Measurements from ENCODE around the gene SDC4. TPM values are rescaled to one million over a fixed set of nuclear protein-coding genes. Genes with fewer than 3 reads are reported as not detected.

SDC4 gene
- total RNA-seq, 5 donors from 2014 or later (not counting 1 experiment from before 2014, with no cell fraction given): 0.68 to 4.4 (median 3.5) TPM

- CTCF ChIA-PET: interaction anchor here (0.6 to 5.8 kb wide), 24 partner anchors 10 to 741 kb away, joined by 3 to 95 read pairs (median 5); partner anchors contain the start of gene PIGT (in 2 of the 2)
Observed at GRCh38 chr20:45362804-45363610, 14.8 kb upstream of the SDC4 start, which contains the start of gene SYS1. TSS of gene SYS1 (plus strand) at chr20:45363156. CDS start at chr20:45363532, 376 bp downstream.

GRCh38 chr20:45361793-45362192 is 13.6 kb upstream of the SDC4 start:
- no CpG with 5 or more reads among the region's 6 CpGs for WGBS (ENCODE audit: insufficient coverage)
- no peaks in the 10 kb centered on the region for H3K27me3 ChIP-seq (replicated peaks in 1 of 2; ENCODE audit: control insufficient read depth in 2 of 2, extremely low read depth in 1 of 2, insufficient read depth in 2 of 2, low read length in 1 of 2)
- H3K9me3 ChIP-seq: no peaks in the 10 kb centered on the region
- no peak overlapping the region for H3K4me3 ChIP-seq (ENCODE audit: control insufficient read depth in 1 of 2, extremely low read depth in 1 of 2, low read length in 1 of 2)
- POLR2A ChIA-PET: no interaction called here
- DNase-seq (no peak), ATAC-seq (replicated peaks in 1 of 4) (no peak)
- peaks cover 4 to 22% of the 10 kb centered on the region in 2 donors for H3K36me3 ChIP-seq (ENCODE audit: control insufficient read depth in 2 of 2, extremely low read depth in 1 of 2, insufficient read depth in 1 of 2, low read length in 1 of 2)
- H3K4me3 Mint-ChIP-seq: no peak overlapping the region
- no peaks in the 10 kb centered on the region for H3K27me3 Mint-ChIP-seq
- no peak overlapping the region for H3K27ac Mint-ChIP-seq
- H3K4me1 Mint-ChIP-seq: peaks cover 31 to 47% (median 45%) of the 10 kb centered on the region in 3 donors
- no peak overlapping the region for H3K27ac ChIP-seq (ENCODE audit: low read length)
- no peaks in the 10 kb centered on the region for H3K9me3 Mint-ChIP-seq
- peaks cover 19 to 31% of the 10 kb centered on the region in 2 experiments for H3K4me1 ChIP-seq (ENCODE audit: control insufficient read depth in 1 of 2, extremely low read depth in 1 of 2, insufficient read depth in 2 of 2, low read length in 2 of 2)
- CTCF ChIA-PET: interaction anchor here (0.6 to 5.8 kb wide), 5 partner anchors 11 to 409 kb away, joined by 3 to 95 read pairs (median 8); no protein-coding TSS in a partner anchor
- H3K36me3 Mint-ChIP-seq: peaks cover 12% of the 10 kb centered on the region

More at GRCh38 chr20:45362804-45363610, 14.8 kb upstream of the SDC4 start, which contains the start of gene SYS1:
- Mint-ChIP-seq H3K9me3 (no peaks in the 10 kb centered on the region), H3K4me1 (peaks cover 42 to 50% (median 47%) of the 10 kb centered on the region in 3 donors), H3K27me3 (no peaks in the 10 kb centered on the region), H3K4me3 (peak within 1 kb of the TSS; percentile 86 to 99 (median 98)), H3K36me3 (peaks cover 22% of the 10 kb centered on the region), H3K27ac (peak within 1 kb of the TSS; percentile 99 to 100)
- under 1% methylated on average over 54 of the region's 55 CpGs for WGBS (ENCODE audit: insufficient coverage)
- Histone ChIP-seq H3K27ac (ENCODE audit: low read length) (peak within 1 kb of the TSS; percentile 96), H3K9me3 (no peaks in the 10 kb centered on the region), H3K4me3 (ENCODE audit: control insufficient read depth in 1 of 2, extremely low read depth in 1 of 2, low read length in 1 of 2) (peak within 1 kb of the TSS; percentile 83 to 92), H3K27me3 (replicated peaks in 1 of 2; ENCODE audit: control insufficient read depth in 2 of 2, extremely low read depth in 1 of 2, insufficient read depth in 2 of 2, low read length in 1 of 2) (no peaks in the 10 kb centered on the region), H3K4me1 (ENCODE audit: control insufficient read depth in 1 of 2, extremely low read depth in 1 of 2, insufficient read depth in 2 of 2, low read length in 2 of 2) (peaks cover 28 to 43% of the 10 kb centered on the region in 2 experiments), H3K36me3 (ENCODE audit: control insufficient read depth in 2 of 2, extremely low read depth in 1 of 2, insufficient read depth in 1 of 2, low read length in 1 of 2) (peaks cover 8 to 34% of the 10 kb centered on the region in 2 donors)
- DNase-seq: peak; percentile 97 to 100 (median 98)
- POLR2A ChIA-PET: interaction anchor here (0.6 to 2.4 kb wide), 8 partner anchors 8 to 395 kb away, joined by 3 to 19 read pairs (median 4); partner anchors contain the start of gene PIGT (in 1 of the 2)
- ATAC-seq (replicated peaks in 1 of 4): peak; percentile 84 to 86 (median 84)

GRCh38 chr20:45359406-45360148 is 11.4 kb upstream of the SDC4 start:
- 87% methylated on average over 4 of the region's 9 CpGs for WGBS (ENCODE audit: insufficient coverage)
- Mint-ChIP-seq H3K9me3 (no peaks in the 10 kb centered on the region), H3K36me3 (no peaks in the 10 kb centered on the region), H3K27ac (no peak overlapping the region), H3K4me1 (peaks cover 16 to 45% (median 43%) of the 10 kb centered on the region in 3 donors), H3K27me3 (no peaks in the 10 kb centered on the region), H3K4me3 (no peak overlapping the region)
- Histone ChIP-seq H3K27ac (ENCODE audit: low read length) (no peak overlapping the region), H3K9me3 (no peaks in the 10 kb centered on the region), H3K4me1 (ENCODE audit: control insufficient read depth in 1 of 2, extremely low read depth in 1 of 2, insufficient read depth in 2 of 2, low read length in 2 of 2) (peaks cover 5 to 17% of the 10 kb centered on the region in 2 experiments), H3K4me3 (ENCODE audit: control insufficient read depth in 1 of 2, extremely low read depth in 1 of 2, low read length in 1 of 2) (no peak overlapping the region), H3K36me3 (ENCODE audit: control insufficient read depth in 2 of 2, extremely low read depth in 1 of 2, insufficient read depth in 1 of 2, low read length in 1 of 2) (no peaks in the 10 kb centered on the region), H3K27me3 (replicated peaks in 1 of 2; ENCODE audit: control insufficient read depth in 2 of 2, extremely low read depth in 1 of 2, insufficient read depth in 2 of 2, low read length in 1 of 2) (no peaks in the 10 kb centered on the region)
- ChIA-PET POLR2A (interaction anchor here in 1 of 2 donors (0.6 kb wide), 1 partner anchor 1913 kb away, joined by 3 read pairs; no protein-coding TSS in a partner anchor), CTCF (interaction anchor here in 1 of 2 donors (5.8 kb wide), 1 partner anchor 77 kb away, joined by 95 read pairs; no protein-coding TSS in a partner anchor)
- DNase-seq (no peak), ATAC-seq (replicated peaks in 1 of 4) (no peak)

- Mint-ChIP-seq H3K27ac (no peak overlapping the region), H3K4me3 (no peak overlapping the region), H3K4me1 (peaks cover 13 to 48% (median 43%) of the 10 kb centered on the region in 3 donors), H3K36me3 (no peaks in the 10 kb centered on the region), H3K9me3 (no peaks in the 10 kb centered on the region), H3K27me3 (no peaks in the 10 kb centered on the region)
- no peak overlapping the region for H3K4me3 ChIP-seq (ENCODE audit: control insufficient read depth in 1 of 2, extremely low read depth in 1 of 2, low read length in 1 of 2)
- ChIA-PET CTCF (interaction anchor here in 1 of 2 donors (5.8 kb wide), 1 partner anchor 77 kb away, joined by 95 read pairs; no protein-coding TSS in a partner anchor), POLR2A (no interaction called here)
- DNase-seq (no peak), ATAC-seq (replicated peaks in 1 of 4) (no peak)
- H3K36me3 ChIP-seq (ENCODE audit: control insufficient read depth in 2 of 2, extremely low read depth in 1 of 2, insufficient read depth in 1 of 2, low read length in 1 of 2): no peaks in the 10 kb centered on the region
- no peaks in the 10 kb centered on the region for H3K27me3 ChIP-seq (replicated peaks in 1 of 2; ENCODE audit: control insufficient read depth in 2 of 2, extremely low read depth in 1 of 2, insufficient read depth in 2 of 2, low read length in 1 of 2)
- WGBS (ENCODE audit: insufficient coverage): 100% methylated on average over 2 of the region's 7 CpGs
- peaks cover 4 to 12% of the 10 kb centered on the region in 2 experiments for H3K4me1 ChIP-seq (ENCODE audit: control insufficient read depth in 1 of 2, extremely low read depth in 1 of 2, insufficient read depth in 2 of 2, low read length in 2 of 2)
- H3K27ac ChIP-seq (ENCODE audit: low read length): no peak overlapping the region
- H3K9me3 ChIP-seq: no peaks in the 10 kb centered on the region
Observed at GRCh38 chr20:45359069-45359405, 10.8 kb upstream of the SDC4 start.

- H3K27me3 ChIP-seq (replicated peaks in 1 of 2; ENCODE audit: control insufficient read depth in 2 of 2, extremely low read depth in 1 of 2, insufficient read depth in 2 of 2, low read length in 1 of 2): no peaks in the 10 kb centered on the region
- H3K4me1 Mint-ChIP-seq: peaks cover 7 to 44% (median 38%) of the 10 kb centered on the region in 3 donors
- no peaks in the 10 kb centered on the region for H3K36me3 Mint-ChIP-seq
- H3K27ac ChIP-seq (ENCODE audit: low read length): no peak overlapping the region
- no peaks in the 10 kb centered on the region for H3K27me3 Mint-ChIP-seq
- H3K9me3 ChIP-seq: no peaks in the 10 kb centered on the region
- 61% methylated on average over 7 of the region's 10 CpGs for WGBS (ENCODE audit: insufficient coverage)
- POLR2A ChIA-PET: no interaction called here
- DNase-seq: no peak
- no peak overlapping the region for H3K4me3 ChIP-seq (ENCODE audit: control insufficient read depth in 1 of 2, extremely low read depth in 1 of 2, low read length in 1 of 2)
- no peak for ATAC-seq (replicated peaks in 1 of 4)
- H3K9me3 Mint-ChIP-seq: no peaks in the 10 kb centered on the region
- peaks cover 0 to 6% of the 10 kb centered on the region in 2 experiments for H3K4me1 ChIP-seq (ENCODE audit: control insufficient read depth in 1 of 2, extremely low read depth in 1 of 2, insufficient read depth in 2 of 2, low read length in 2 of 2)
- CTCF ChIA-PET: interaction anchor here in 1 of 2 donors (1.1 to 5.8 kb wide), 2 partner anchors 65 to 78 kb away, joined by 3 to 95 read pairs; no protein-coding TSS in a partner anchor
- peak overlapping the region in 1 of 2 donors; percentile 0 for H3K27ac Mint-ChIP-seq
- no peaks in the 10 kb centered on the region for H3K36me3 ChIP-seq (ENCODE audit: control insufficient read depth in 2 of 2, extremely low read depth in 1 of 2, insufficient read depth in 1 of 2, low read length in 1 of 2)
- H3K4me3 Mint-ChIP-seq: no peak overlapping the region
Observed at GRCh38 chr20:45358282-45359068, 10.3 kb upstream of the SDC4 start.

Measured in T-cell (primary cell).